GM19035 (cell line): ENCODE measurements around the gene TP53AIP1.
A peak's percentile ranks its signal among the peaks of the same experiment; 100 is the strongest.

Experiments used
- ATAC-seq: cut with Tn5 transposase; IDR thresholded peaks from one replicate; pipeline ENCODE4 v1.9.1; 2021; ENCODE audit not compliant: unreplicated experiment

The TP53AIP1 gene

DNA sequence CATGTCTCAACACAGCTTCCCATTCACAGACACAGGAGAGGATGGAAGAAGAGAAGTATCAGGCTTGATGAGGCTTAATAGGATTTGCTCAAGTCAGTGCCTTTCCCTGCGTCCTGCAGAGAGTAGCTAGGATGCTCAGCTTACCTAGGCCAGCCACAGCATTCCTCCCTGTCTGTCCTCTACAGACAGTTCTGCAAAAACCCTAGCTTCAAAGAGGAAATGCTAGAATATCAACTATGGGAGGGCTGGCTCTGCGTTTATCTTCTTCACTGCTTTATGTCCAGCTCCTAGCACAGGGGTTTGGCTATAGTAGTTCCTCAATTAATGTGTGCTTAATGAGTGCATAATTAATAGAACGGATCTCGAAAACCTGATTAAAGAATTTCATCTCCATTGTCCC is 35.1 kb downstream of the TP53AIP1 start:
- no peak for ATAC-seq

DNA sequence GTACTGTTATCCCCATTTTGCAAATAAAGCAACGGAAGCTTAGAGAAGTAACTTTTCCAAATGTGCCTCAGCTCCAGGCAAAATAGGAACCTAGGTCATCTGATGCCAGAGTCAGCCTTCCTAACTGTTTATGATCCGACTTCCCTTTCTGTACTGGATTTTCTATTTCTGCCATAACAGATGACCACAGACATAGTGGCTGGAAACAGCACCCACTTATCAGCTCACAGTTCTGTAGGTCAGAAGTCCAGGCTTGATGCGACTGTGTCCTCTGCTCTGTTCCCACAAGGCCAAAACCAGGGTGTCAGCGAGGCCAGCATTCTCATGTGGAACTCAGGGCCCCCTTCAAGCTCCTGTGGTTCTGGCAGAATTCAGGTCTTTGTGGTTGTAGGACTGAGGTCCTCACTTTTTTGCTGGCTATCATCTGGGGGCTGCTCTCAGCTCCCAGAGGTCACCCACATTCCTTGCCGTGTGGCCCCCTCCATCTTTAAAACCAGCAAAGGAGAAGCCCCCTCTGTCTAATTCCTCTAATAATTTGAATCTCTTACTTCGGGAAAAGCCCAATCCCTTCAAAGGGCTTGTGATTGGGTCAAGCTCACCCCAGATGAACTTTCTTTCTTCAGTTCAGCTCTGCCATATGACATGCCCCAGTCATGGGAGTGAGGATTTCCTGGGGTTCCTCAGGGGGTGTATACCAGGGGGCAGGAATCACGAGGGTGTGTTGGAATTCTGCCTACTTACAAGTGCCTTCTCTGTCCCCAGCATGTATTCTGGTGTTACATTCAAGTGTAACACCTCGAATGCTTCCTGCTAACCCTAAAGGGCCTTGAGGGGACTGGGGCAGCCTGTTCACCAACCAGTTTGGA is 36.3 kb downstream of the TP53AIP1 start:
- ATAC-seq = no peak

DNA sequence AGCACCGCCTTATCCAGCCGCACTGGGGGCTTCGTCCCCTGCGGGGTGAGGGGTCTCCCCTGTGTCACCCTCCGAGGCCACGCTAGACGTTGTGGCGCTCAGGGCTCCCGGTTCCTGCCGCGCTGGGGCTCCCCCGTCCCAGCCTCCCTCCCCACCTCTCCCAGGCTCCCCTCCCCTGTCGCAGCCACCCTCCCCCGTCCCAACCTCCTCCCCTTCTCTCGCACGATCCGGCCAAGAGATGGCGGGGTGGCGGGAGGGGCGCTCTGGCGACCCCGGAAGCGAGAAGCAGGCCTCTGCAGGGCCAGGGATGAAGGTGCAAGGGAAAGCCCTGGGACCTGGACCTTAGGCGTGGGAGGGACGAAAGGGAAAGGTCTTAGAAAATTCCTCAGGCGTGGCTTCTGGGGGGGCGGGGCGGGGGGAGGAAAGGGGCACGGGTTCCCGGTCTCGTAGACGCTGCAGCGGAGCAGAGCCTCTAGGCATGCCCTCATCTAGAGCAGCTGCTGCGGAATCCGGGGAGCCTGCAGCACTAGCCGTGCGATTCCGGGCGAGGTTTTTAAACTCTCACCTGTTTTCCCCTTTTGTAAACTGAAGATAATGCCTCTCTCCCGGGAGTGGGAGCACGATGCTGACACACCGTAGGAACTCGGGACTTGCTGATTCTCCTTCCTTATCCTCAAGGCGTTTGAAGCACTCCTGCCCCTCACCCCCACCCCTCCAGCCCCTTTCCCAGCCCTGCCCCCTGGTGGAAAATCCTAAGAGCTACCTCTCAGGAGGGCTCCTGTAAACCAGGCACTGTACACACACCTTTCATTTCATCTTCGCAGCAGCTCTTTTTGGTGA is 37.1 kb downstream of the TP53AIP1 start:
- peak; percentile 57 for ATAC-seq

DNA sequence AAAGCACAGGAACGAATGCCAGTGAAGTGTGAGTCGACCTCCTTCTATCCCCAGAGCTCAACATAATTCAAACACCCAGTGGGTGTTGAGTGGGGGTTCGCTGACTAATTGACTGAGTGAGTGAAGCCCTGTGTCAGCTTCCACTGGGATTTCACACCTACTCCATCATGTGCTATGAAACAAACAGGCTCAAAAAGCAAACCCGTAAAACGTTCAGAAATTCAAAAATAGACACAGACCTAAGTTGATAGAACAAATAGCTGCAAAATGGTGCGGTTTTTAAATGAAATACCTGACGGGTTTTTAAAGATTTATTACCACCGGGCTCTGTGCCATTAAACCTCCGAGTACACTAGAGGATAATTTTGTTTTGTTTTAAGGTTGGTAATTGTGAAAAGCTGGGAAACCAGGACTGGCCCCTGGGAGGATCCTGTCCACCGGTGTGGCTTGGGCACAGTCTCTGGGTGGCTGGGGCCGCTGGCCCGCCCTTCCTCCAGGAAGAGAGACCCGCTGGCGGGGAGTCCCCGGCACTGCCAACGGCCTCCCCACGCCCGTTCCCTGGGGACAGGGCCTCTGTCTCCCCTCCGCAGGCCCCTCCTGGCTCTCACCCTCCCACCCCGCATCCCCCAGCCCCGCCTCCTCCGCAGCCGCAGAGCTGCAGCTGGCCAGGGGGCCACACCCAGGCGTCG is 37.9 kb downstream of the TP53AIP1 start:
- peak; percentile 18 for ATAC-seq

DNA sequence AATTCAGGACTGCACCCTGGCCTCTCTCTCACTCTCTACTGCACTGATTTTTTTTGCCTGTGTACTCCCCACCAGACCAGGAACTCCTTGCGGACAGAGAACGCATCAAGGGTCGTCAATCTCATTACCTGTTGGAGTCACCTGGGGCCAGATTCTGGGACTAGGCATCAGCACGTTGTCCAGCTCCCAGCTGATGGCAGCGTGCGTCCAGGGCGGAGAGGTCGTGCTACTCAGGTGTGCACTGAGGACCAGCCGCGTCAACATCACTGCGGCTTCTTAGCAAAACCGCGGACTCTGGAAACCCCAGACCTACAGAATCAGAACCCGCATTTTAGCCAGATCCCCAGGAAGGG is 38.4 kb downstream of the TP53AIP1 start:
- ATAC-seq = no peak

DNA sequence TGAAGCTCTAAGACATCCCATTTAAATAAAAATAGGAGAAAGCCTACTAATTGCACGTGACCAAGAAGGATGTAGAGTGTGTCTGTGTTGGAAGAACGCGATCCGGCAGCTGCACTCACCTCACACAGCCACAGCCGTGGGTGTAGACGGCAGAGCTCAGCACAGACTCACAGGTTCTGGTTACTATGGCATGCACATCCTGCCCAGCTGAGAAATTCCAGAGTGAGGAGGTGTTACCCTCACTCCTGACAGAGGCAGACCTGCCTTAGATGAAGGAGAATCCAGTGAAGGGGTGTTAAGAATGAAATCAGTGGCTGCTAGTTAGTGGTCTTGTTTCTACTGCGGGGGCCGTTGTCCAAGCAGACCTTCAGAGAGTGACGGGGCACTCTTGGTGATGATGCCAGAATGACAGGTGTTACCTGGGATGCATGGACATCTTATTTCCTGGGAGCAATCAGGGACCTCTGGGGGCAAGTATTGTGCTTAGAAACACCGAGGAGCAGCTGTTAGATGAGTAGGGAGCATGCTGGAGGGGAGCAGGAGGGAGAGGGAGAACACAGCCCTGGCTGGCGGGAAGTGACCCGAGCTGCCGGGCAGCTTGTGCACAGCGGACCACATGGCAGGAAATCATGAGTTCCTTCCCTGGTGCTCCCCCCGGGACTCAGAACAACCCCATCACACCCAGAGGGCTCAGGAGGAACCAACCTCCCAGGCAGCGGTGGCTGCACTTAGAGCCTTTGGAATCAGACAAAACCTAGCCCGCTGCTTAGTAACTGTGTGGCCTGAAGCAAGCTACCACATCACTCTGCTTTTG is 39.2 kb downstream of the TP53AIP1 start:
- no peak for ATAC-seq

DNA sequence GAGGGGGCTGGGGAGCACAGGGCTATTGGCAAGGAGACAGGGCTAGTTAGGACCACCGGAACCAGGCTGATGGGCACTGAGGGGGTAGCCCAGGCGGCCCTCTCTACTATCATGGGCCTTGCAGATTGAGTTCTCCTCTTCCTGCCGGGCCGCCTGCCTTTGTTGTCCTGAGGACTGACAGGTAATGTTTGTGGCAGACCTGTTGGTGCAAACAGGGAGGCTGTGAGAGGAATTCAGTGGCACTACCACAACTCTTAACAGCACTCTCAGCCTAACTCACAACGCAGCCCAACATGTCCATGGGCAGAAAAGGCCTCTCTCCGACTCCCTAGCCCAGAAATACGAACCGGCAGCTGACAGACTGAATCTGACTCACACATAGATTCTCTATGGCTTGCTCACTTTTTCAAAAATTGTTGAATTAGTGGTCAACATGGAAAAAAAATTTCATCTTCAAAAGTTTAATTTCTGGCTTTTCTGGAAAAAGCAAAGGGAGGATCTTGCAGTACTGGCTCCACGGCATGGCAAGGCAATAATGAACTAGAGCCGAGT is 40.1 kb downstream of the TP53AIP1 start:
- ATAC-seq = no peak

DNA sequence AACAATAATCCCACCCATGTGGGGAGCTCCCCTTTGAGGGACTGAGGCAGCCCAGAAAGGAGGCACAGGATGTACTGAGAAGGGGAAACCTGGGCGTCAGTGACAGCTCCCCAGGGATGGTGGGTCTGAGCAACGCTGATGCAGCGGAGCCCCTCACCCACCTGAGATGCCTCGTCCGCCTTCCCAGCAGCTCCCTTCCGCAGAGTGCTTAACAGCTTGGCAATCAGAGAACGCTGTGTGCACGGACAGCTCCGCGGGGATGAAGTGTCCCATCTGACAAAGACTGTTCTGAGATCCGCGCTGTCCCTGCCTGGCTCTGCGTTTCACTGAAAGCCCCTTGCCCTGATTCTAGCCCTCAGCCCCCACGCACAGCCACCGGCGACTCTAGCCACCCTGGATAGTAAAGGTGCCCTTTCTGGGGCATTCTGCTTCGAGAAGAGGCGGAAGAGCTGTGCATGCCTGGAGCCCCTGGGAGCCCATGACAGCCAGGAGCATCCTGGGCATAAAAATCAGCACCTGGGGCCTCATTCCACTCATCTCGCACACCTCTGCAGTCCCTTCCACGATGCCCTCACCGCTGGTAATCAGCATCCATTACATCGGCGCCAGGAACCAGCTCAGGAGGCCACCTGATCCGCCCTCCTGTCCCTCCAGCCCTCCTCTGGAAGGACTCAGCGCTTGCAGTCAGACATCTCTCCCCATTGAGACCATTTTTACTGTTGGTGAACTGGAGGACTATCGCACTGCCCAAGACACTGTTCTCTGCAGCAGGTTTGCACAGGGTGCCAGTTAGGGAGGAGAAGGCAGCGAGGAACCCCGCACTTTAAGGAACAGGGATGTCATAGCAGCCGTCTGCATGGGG is 40.8 kb downstream of the TP53AIP1 start:
- no peak for ATAC-seq

DNA sequence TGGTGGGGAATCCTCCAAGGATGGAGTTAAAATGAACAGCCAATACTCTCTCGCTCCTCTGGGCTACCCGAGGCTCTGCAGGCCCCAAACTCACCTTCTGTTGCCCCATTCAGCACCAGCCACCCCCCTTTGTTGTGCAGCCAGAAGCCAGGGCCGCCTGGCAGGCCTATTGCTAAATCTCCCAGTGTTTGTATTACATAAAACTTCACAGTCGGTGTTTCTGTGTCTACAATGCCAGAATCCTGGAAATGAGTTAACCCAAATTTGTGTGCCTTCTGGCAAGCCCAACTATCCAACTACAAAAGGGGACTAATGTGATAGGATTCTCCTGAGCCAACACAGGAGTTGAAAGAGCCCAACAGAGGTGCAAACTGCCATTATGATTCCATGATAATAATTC is 42.2 kb downstream of the TP53AIP1 start:
- ATAC-seq = no peak

DNA sequence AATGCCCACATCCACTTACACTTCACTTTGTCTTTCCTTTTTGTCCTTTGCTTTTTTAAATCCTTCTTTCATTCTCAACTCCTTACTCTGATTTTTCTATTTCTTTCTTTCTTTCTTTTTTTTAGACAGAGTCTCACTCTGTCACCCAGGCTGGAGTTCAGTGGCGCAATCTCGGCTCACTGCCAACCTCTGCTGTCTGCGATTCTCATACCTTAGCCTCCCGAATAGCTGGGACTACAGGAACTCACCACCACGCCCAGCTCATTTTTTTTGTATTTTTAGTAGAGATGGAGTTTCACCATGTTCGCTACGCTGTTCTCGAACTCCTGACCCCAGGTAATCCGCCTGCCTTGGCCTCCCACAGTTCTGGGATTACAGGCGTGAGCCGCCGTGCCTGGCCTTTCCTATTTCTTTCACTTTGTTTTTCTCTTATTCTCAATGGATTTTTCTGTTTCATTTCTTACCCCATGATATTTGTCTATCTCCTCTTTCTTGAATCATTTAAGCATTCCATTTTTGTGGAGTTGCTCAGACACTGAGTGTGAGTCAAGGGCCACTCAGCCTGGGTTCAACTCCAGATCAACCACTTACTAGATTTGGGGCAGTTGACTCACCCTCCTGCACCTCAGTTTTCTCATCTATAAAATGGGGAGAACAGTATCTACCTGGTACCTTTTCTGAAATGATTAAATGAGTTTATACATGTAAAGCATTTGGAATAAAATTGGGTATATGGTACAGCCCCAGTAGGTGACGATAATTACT is 43.9 kb downstream of the TP53AIP1 start:
- ATAC-seq = no peak

DNA sequence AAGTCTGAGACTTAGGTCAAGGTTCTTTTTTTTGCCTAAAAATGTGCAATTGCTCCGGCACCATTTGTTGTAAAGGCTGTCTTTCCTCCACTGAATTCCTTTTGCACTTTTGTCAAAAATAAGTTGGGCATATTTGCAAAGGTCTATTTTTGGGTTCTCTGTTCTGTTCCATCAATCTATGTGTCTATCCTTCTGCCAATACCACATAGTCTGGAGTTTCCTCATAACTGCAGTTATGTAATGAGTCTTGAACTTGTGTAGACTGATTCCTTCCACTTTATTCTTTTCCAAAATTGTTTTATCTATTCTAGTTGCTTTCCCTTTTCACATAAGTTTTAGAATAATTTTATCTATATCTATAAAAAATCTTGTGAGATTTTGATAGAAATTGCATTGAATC is 44.8 kb downstream of the TP53AIP1 start:
- no peak for ATAC-seq

DNA sequence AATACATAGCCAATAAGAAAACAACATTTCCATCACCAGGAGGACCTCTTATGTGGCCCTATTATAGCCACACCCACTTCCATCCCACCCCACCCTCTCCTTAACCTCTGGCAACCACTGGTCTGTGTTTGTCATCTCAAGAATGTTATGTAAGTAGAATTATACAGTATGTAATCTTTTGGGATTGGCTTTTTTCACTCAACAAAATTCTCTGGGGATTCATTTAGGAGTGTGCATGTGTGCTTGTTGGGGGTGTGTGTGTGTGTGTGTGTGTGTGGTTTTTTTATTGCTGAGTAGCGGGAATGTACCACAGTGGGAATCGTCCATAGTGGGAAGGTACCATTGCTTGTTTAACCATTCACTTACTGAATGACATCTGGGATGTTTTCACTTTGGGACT is 46.3 kb downstream of the TP53AIP1 start:
- ATAC-seq = no peak

DNA sequence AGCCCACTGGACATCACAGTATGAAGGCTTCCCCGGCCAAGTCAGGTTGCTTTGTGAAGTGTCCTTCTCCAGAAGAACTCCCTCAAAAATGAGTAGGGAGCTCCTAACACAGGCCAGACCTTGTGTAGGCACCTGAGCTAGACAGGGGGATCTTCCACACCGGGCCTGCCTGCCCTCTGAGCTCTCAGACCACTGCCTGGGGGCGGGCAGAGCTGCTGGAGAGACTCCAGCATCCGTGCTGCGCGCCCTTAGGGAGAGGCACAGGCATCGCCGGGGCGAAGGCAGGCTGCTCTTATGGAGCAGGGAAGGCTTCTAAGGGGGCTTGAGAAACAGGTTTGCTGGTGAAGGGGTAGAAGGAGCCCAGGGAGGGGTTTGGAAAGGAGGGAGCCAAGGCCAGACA is 47.1 kb downstream of the TP53AIP1 start:
- ATAC-seq = no peak

DNA sequence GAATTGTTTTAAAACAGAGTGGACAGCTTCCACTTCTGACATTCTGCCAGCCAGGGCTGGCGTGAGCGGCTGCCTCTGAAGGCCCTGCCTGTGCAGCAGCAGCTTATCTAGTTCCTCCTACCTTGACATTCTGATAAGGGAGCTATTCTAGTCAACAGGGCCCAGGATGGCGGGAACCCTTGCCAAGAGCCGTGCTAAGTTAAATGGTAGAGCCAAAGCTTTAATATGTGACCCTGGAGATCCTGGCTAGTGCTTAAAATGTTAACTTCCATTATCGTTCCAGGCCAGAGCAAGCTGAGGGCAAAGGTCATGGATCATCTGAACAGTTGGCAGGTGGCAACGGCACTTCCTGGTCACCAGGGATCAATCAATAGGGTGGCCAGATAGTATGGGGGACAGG is 48.0 kb downstream of the TP53AIP1 start:
- no peak for ATAC-seq

DNA sequence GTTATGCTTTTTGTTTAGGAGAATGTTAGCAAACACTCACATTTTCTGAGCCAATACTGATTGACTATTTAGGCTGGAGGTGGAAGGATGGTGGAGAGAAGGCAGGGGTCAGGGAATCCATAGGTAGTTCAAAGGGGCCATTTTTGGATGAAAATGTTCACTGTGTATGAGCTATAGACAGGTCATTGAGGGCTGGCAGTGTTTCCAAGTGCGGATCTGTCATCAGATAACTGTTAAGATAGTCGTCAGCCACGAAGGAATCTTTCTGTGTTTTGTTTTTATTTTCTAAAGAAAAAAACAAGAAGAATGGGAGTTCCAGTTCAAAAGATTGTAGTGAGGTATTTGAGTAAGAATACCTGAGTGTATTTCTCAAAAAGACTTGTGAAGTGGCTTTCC is 48.4 kb downstream of the TP53AIP1 start:
- ATAC-seq = no peak

DNA sequence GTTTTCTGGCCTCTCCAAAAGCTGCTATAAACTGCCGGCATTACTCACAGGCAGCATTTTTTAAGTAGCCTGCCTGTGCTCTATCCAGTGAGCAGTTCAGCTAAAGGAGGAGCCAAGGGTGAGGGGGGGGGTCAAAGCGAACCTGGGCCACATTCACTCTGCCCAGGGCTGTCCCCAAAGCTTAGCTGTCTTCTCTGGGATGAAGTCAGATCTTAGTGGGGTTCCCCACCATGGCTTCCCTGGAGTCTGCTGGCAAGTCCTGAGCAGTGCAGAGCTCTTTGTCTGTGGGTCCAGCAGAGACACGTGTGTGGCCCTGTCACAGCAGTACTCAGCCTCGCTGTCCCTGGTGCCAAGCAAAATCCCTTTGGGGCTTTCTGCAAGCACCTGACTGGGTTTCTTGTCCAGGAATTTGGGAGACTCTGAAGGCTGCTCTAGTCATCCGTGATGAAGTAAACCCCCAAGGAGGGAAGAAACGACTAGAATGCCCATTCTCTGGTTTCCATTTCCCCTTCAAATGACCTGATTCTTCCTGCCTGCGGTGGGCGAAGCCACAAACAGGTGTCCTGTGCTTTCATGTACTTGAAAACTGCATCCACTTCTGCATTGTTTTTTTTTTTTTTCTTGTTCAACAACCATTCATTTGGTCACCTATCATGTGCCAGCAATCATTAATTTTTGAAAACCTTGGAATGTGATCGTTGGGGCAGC is 48.9 kb downstream of the TP53AIP1 start:
- ATAC-seq = peak; percentile 61

DNA sequence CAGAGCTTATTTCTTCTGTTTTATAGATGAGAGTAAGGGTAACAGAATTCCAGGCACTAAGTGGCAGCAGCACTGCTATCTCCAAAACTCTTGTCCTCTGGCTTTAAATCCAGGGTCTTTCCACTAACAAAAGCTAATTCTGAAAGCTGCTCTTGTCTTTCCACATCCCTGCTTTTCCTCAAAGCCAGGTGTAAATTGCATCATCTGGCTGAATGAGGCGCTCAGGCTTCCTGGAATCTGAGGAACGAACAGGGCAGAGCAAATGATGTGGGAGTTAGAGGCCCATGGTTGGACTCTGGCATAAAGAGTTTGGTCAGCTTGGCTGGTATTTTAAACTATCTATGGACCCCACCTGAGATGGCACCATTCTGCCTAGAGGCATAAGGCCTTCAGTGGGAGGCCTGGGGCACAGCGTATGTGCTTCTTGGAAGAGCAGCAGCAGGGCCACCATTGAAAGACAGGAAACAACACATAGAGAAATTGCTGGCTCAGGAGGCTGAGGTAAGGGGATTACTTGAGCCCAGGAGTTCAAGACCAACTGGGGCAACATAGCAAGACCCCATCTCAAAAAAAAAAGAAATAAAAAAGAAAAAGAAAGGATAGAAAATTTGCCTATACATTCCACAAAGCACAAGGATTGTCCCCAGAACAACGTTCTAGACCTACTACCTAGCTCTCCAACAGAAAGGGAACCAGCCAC is 49.7 kb downstream of the TP53AIP1 start:
- no peak for ATAC-seq
